Activated T-cell treated with anti-CD3 and anti-CD28 coated beads, Interleukin-2, amount 50 U/mL, for 1 hour (primary cell): Measurements from ENCODE around the gene RPS6KA5.
"Not testable (repeated sequence)": the region's sequence is repeated elsewhere in the genome, so short reads cannot be mapped to it uniquely, and the experiment has no call there.

Source experiments
- DNase-seq: peaks from one replicate; pipeline ENCODE4 v3.0.0-alpha.2; 2020

The RPS6KA5 gene

GRCh38 chr14:91063119-91063518 lies 2.7 kb upstream of the RPS6KA5 start:
- no peak for DNase-seq

GRCh38 chr14:91062600-91062999 lies 2.2 kb upstream of the RPS6KA5 start:
- DNase-seq, result no peak

- DNase-seq, result no peak
Observed at GRCh38 chr14:91061056-91061887, 831 bp upstream of the RPS6KA5 start.

- DNase-seq, result peak; percentile 65
Observed at GRCh38 chr14:91059576-91060350, 678 bp downstream of the RPS6KA5 start.

GRCh38 chr14:91058042-91058581 lies 2.3 kb downstream of the RPS6KA5 start:
- no peak for DNase-seq

GRCh38 chr14:91056361-91056760 lies 4.1 kb downstream of the RPS6KA5 start:
- DNase-seq, result no peak

GRCh38 chr14:91055016-91055415 lies 5.4 kb downstream of the RPS6KA5 start:
- no peak for DNase-seq

- DNase-seq, result no peak
Observed at GRCh38 chr14:91048676-91049075, 11.8 kb downstream of the RPS6KA5 start.

GRCh38 chr14:91048265-91048664 lies 12.2 kb downstream of the RPS6KA5 start:
- DNase-seq, result no peak

GRCh38 chr14:91047174-91047753 lies 13.2 kb downstream of the RPS6KA5 start:
- DNase-seq, result no peak

GRCh38 chr14:91046488-91047072 lies 13.9 kb downstream of the RPS6KA5 start:
- DNase-seq, result no peak

- no peak for DNase-seq
Observed at GRCh38 chr14:91041450-91041849, 19.0 kb downstream of the RPS6KA5 start.

- DNase-seq, result no peak
Observed at GRCh38 chr14:91040545-91040944, 19.9 kb downstream of the RPS6KA5 start.

GRCh38 chr14:91038439-91038838 lies 22.0 kb downstream of the RPS6KA5 start:
- no peak for DNase-seq

GRCh38 chr14:91036741-91037469 lies 23.5 kb downstream of the RPS6KA5 start:
- no peak for DNase-seq

- no peak for DNase-seq
Observed at GRCh38 chr14:91035855-91036254, 24.6 kb downstream of the RPS6KA5 start.

GRCh38 chr14:91034379-91034778 lies 26.1 kb downstream of the RPS6KA5 start:
- not testable (repeated sequence) for DNase-seq

GRCh38 chr14:91032248-91032647 lies 28.2 kb downstream of the RPS6KA5 start:
- no peak for DNase-seq

GRCh38 chr14:91031666-91032065 lies 28.8 kb downstream of the RPS6KA5 start:
- DNase-seq, result no peak

- no peak for DNase-seq
Observed at GRCh38 chr14:91029456-91030217, 30.8 kb downstream of the RPS6KA5 start.

GRCh38 chr14:91027561-91027960 lies 32.9 kb downstream of the RPS6KA5 start:
- no peak for DNase-seq

GRCh38 chr14:91022622-91023028 lies 37.8 kb downstream of the RPS6KA5 start:
- peak; percentile 30 for DNase-seq
